T-cell (primary cell): ENCODE results near the gene FGF6. TPM values are rescaled to one million over a fixed set of nuclear protein-coding genes. Genes with fewer than 3 reads are reported as not detected.
"Not testable (repeated sequence)": the region's sequence is repeated elsewhere in the genome, so short reads cannot be mapped to it uniquely, and the experiment has no call there.

Experiments
- ATAC-seq, 4 experiments: fragments of 200-7000 bp in 3 of 4; fragments of 150-1000 bp in 1 of 4; cut with Tn5 transposase; replicated peaks in 1 of 4; 1 replicate in 3 of 4; 2 replicates in 1 of 4; pipeline ENCODE4 v1.10.0; 2021; ENCODE audit warnings: moderate library complexity in 3 of 4, mild to moderate bottlenecking in 2 of 4, moderate number of reproducible peaks in 1 of 4
- CTCF ChIA-PET, 2 donors: fragments of 300-600 bp; sonication (Branson Sonifier 250); formaldehyde crosslinking; loops; one replicate each; lab custom pipeline; 2022; ENCODE audit warnings: antibody characterized with exemption in 2 of 2; lab: Charles Lee
- POLR2A ChIA-PET, 2 donors: fragments of 300-600 bp; sonication (Branson Sonifier 250); formaldehyde crosslinking; loops; one replicate each; lab custom pipeline; 2022; ENCODE audit warnings: antibody characterized with exemption in 2 of 2; lab: Charles Lee
- DNase-seq, 35 experiments: peaks; one replicate each; pipeline versions ENCODE4 v3.0.0 to v3.0.0-alpha.2; 2013 to 2023
- H3K27ac ChIP-seq: one replicate; pipeline ENCODE4 v1.5.1; 2013; ENCODE audit warnings: low read length
- H3K27me3 ChIP-seq, 2 experiments: replicated peaks in 1 of 2; 1 replicate in 1 of 2; 2 replicates in 1 of 2; pipeline versions ENCODE4 v1.6.1 to v1.7.0; 2013; ENCODE audit warnings: low read length in 1 of 2, mixed read lengths in 1 of 2; ENCODE audit not compliant: control insufficient read depth in 2 of 2, insufficient read depth in 2 of 2; ENCODE audit errors: extremely low read depth in 1 of 2
- H3K36me3 ChIP-seq, 2 donors: 1 replicate in 1 of 2; 2 replicates in 1 of 2; pipeline versions ENCODE4 v1.6.1 to v1.7.0; 2013; ENCODE audit warnings: low read length in 1 of 2; ENCODE audit not compliant: control insufficient read depth in 2 of 2, insufficient read depth in 1 of 2; ENCODE audit errors: extremely low read depth in 1 of 2
- H3K4me1 ChIP-seq, 2 experiments: 1 replicate in 1 of 2; 2 replicates in 1 of 2; pipeline versions ENCODE4 v1.6.1 to v1.7.0; 2013; ENCODE audit warnings: low read length in 2 of 2, mixed read lengths in 1 of 2; ENCODE audit not compliant: insufficient read depth in 2 of 2, control insufficient read depth in 1 of 2; ENCODE audit errors: extremely low read depth in 1 of 2
- H3K4me3 ChIP-seq, 2 donors: 1 replicate in 1 of 2; 2 replicates in 1 of 2; pipeline versions ENCODE4 v1.5.1 to v1.7.0; 2013; ENCODE audit warnings: mild to moderate bottlenecking in 2 of 2, low read length in 1 of 2, moderate library complexity in 1 of 2; ENCODE audit not compliant: control insufficient read depth in 1 of 2; ENCODE audit errors: extremely low read depth in 1 of 2
- H3K9me3 ChIP-seq: 2 replicates; pipeline ENCODE4 v1.7.0; 2013
- H3K27ac Mint-ChIP-seq, 2 donors: one replicate each; pipeline ENCODE4 v1.8.0; 2020 to 2021; ENCODE audit warnings: mild to moderate bottlenecking in 2 of 2, mixed read lengths in 2 of 2
- H3K27me3 Mint-ChIP-seq, 2 donors: one replicate each; pipeline ENCODE4 v1.8.0; 2021 to 2022; ENCODE audit warnings: mixed read lengths in 2 of 2
- H3K36me3 Mint-ChIP-seq: one replicate; pipeline ENCODE4 v1.8.0; 2021; ENCODE audit warnings: mixed read lengths
- H3K4me1 Mint-ChIP-seq, 3 donors: one replicate each; pipeline ENCODE4 v1.8.0; 2020 to 2022; ENCODE audit warnings: mixed read lengths in 3 of 3, mild to moderate bottlenecking in 1 of 3
- H3K4me3 Mint-ChIP-seq, 3 donors: one replicate each; pipeline ENCODE4 v1.8.0; 2020 to 2022; ENCODE audit warnings: mild to moderate bottlenecking in 3 of 3, mixed read lengths in 3 of 3, moderate library complexity in 3 of 3
- H3K9me3 Mint-ChIP-seq, 3 donors: one replicate each; pipeline ENCODE4 v1.8.0; 2020 to 2022; ENCODE audit warnings: mixed read lengths in 3 of 3
- WGBS: methylation state at CpG from one replicate; pipeline ENCODE4 v1.1.5; 2013; ENCODE audit warnings: missing lambda C conversion rate; ENCODE audit not compliant: insufficient coverage; 5-methylcytosine and 5-hydroxymethylcytosine counted together
- total RNA-seq, 35 experiments: library from RNA in 6 of 35; stranded (reverse) in 6 of 35; fragments of 120-200 nt in 1 of 35; gene quantifications; one replicate each; pipeline versions ENCODE4 v1.2.1 to v1.2.4 and lab custom pipeline; 2013 to 2026

FGF6 gene
- total RNA-seq, 5 donors from 2014 or later (not counting 1 experiment from before 2014, with no cell fraction given) = not detected

- no peaks in the 10 kb centered on the region for H3K9me3 ChIP-seq
- CTCF ChIA-PET = no interaction called here
- no peaks in the 10 kb centered on the region for H3K4me1 Mint-ChIP-seq
- no peak overlapping the region for H3K27ac ChIP-seq
- no peaks in the 10 kb centered on the region for H3K36me3 ChIP-seq
- WGBS = 100% methylated on average over 2 of the region's 3 CpGs
- no peak overlapping the region for H3K4me3 Mint-ChIP-seq
- H3K4me3 ChIP-seq = no peak overlapping the region
- H3K9me3 Mint-ChIP-seq = no peaks in the 10 kb centered on the region
- H3K36me3 Mint-ChIP-seq = no peaks in the 10 kb centered on the region
- H3K27ac Mint-ChIP-seq = no peak overlapping the region
- peaks cover 0 to 11% of the 10 kb centered on the region in 2 experiments for H3K27me3 ChIP-seq
- no peaks in the 10 kb centered on the region for H3K4me1 ChIP-seq
- ATAC-seq (no peak), DNase-seq (no peak)
- no peaks in the 10 kb centered on the region for H3K27me3 Mint-ChIP-seq
- POLR2A ChIA-PET = no interaction called here
Measured at GRCh38 chr12:4407136-4407535, 38.5 kb downstream of the FGF6 start.

GRCh38 chr12:4404877-4405637, 40.6 kb downstream of the FGF6 start:
- H3K4me1 ChIP-seq, H3K9me3 Mint-ChIP-seq, H3K4me1 Mint-ChIP-seq, H3K27me3 Mint-ChIP-seq, H3K36me3 Mint-ChIP-seq, H3K36me3 ChIP-seq, H3K4me3 ChIP-seq, H3K9me3 ChIP-seq, CTCF ChIA-PET, H3K4me3 Mint-ChIP-seq, ATAC-seq, DNase-seq, H3K27ac Mint-ChIP-seq, H3K27ac ChIP-seq: not testable (repeated sequence)
- peaks cover 0 to 16% of the 10 kb centered on the region in 2 experiments for H3K27me3 ChIP-seq
- WGBS = 70% methylated on average over 5 of the region's 8 CpGs
- POLR2A ChIA-PET = interaction anchor here in 1 of 2 donors (0.6 kb wide), 1 partner anchor 378 kb away, joined by 3 read pairs; no protein-coding TSS in a partner anchor

- Mint-ChIP-seq H3K4me3 (no peak overlapping the region), H3K9me3 (no peaks in the 10 kb centered on the region), H3K27ac (no peak overlapping the region), H3K27me3 (peaks cover 9 to 12% of the 10 kb centered on the region in 2 donors), H3K36me3 (no peaks in the 10 kb centered on the region), H3K4me1 (no peaks in the 10 kb centered on the region)
- Histone ChIP-seq H3K27me3 (peaks cover 0 to 20% of the 10 kb centered on the region in 2 experiments), H3K4me3 (no peak overlapping the region), H3K4me1 (no peaks in the 10 kb centered on the region), H3K36me3 (no peaks in the 10 kb centered on the region), H3K27ac (no peak overlapping the region), H3K9me3 (no peaks in the 10 kb centered on the region)
- DNase-seq = no peak
- whole genome bisulfite sequencing = no CpG with 5 or more reads among the region's 4 CpGs
- ATAC-seq = no peak
- POLR2A ChIA-PET = no interaction called here
- CTCF ChIA-PET = no interaction called here
Measured at GRCh38 chr12:4402996-4403395, 42.6 kb downstream of the FGF6 start.

- H3K36me3 Mint-ChIP-seq = no peaks in the 10 kb centered on the region
- ChIA-PET POLR2A (interaction anchor here in 1 of 2 donors (0.6 kb wide), 1 partner anchor 10 kb away, joined by 6 read pairs; no protein-coding TSS in a partner anchor), CTCF (no interaction called here)
- H3K9me3 Mint-ChIP-seq = no peaks in the 10 kb centered on the region
- ATAC-seq (no peak), DNase-seq (no peak)
- WGBS = no CpG with 5 or more reads among the region's 3 CpGs
- Histone ChIP-seq H3K9me3 (no peaks in the 10 kb centered on the region), H3K36me3 (no peaks in the 10 kb centered on the region), H3K4me1 (no peaks in the 10 kb centered on the region), H3K27ac (no peak overlapping the region), H3K4me3 (no peak overlapping the region), H3K27me3 (peaks cover 0 to 20% of the 10 kb centered on the region in 2 experiments)
- H3K27me3 Mint-ChIP-seq = peaks cover 10 to 12% of the 10 kb centered on the region in 2 donors
- no peak overlapping the region for H3K27ac Mint-ChIP-seq
- no peaks in the 10 kb centered on the region for H3K4me1 Mint-ChIP-seq
- H3K4me3 Mint-ChIP-seq = no peak overlapping the region
Measured at GRCh38 chr12:4401117-4401516, 44.5 kb downstream of the FGF6 start.

- peaks cover 6 to 7% (median 6%) of the 10 kb centered on the region in 3 donors for H3K4me1 Mint-ChIP-seq
- Histone ChIP-seq H3K4me3 (no peak overlapping the region), H3K9me3 (no peaks in the 10 kb centered on the region), H3K4me1 (peaks cover 0 to 5% of the 10 kb centered on the region in 2 experiments), H3K27ac (no peak overlapping the region), H3K27me3 (peaks cover 0 to 26% of the 10 kb centered on the region in 2 experiments), H3K36me3 (no peaks in the 10 kb centered on the region)
- no peak overlapping the region for H3K4me3 Mint-ChIP-seq
- WGBS = 68% methylated on average over 2 of the region's 2 CpGs
- DNase-seq = no peak
- ChIA-PET CTCF (no interaction called here), POLR2A (no interaction called here)
- peaks cover 25 to 27% of the 10 kb centered on the region in 2 donors for H3K27me3 Mint-ChIP-seq
- H3K27ac Mint-ChIP-seq = no peak overlapping the region
- H3K9me3 Mint-ChIP-seq = no peaks in the 10 kb centered on the region
- H3K36me3 Mint-ChIP-seq = no peaks in the 10 kb centered on the region
- ATAC-seq = no peak
Measured at GRCh38 chr12:4395818-4396217, 49.8 kb downstream of the FGF6 start.

DNA sequence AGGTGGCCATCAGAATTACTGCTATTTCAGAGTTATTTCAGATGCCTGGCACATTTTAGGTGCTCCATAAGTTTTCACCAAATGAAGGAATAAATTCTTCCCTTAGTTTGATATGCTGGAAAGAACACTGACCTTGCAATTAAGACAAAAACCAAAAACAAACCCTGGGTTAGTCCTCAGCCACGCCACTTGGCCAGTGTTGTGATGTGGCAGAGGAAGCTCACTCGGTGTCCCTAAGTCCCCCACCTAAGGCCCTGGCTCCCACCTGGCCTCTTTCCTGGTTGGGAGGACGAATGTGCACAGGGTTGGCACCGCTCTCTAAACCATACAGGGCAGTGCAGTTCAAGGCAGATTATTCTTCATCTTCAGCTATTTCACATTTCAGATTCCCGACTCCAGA, 52.4 kb downstream of the FGF6 start:
- Histone ChIP-seq H3K4me1 (peaks cover 0 to 5% of the 10 kb centered on the region in 2 experiments), H3K4me3 (no peak overlapping the region), H3K27me3 (peaks cover 0 to 26% of the 10 kb centered on the region in 2 experiments), H3K36me3 (no peaks in the 10 kb centered on the region), H3K9me3 (no peaks in the 10 kb centered on the region), H3K27ac (no peak overlapping the region)
- DNase-seq (no peak), ATAC-seq (no peak)
- POLR2A ChIA-PET = no interaction called here
- H3K4me3 Mint-ChIP-seq = no peak overlapping the region
- no peak overlapping the region for H3K27ac Mint-ChIP-seq
- H3K36me3 Mint-ChIP-seq = no peaks in the 10 kb centered on the region
- H3K27me3 Mint-ChIP-seq = peaks cover 20 to 25% of the 10 kb centered on the region in 2 donors
- 60% methylated on average over 2 of the region's 5 CpGs for WGBS
- H3K9me3 Mint-ChIP-seq = no peaks in the 10 kb centered on the region
- H3K4me1 Mint-ChIP-seq = peaks cover 6 to 7% (median 6%) of the 10 kb centered on the region in 3 donors
- CTCF ChIA-PET = no interaction called here
